NK-92 (cell line): ENCODE data around the gene DUSP2.

Experiments used
- DNase-seq: peaks from one replicate; lab custom pipeline; 2025; ENCODE audit not compliant: unreplicated experiment; lab: John Stamatoyannopoulos, UW

The DUSP2 gene

DNA sequence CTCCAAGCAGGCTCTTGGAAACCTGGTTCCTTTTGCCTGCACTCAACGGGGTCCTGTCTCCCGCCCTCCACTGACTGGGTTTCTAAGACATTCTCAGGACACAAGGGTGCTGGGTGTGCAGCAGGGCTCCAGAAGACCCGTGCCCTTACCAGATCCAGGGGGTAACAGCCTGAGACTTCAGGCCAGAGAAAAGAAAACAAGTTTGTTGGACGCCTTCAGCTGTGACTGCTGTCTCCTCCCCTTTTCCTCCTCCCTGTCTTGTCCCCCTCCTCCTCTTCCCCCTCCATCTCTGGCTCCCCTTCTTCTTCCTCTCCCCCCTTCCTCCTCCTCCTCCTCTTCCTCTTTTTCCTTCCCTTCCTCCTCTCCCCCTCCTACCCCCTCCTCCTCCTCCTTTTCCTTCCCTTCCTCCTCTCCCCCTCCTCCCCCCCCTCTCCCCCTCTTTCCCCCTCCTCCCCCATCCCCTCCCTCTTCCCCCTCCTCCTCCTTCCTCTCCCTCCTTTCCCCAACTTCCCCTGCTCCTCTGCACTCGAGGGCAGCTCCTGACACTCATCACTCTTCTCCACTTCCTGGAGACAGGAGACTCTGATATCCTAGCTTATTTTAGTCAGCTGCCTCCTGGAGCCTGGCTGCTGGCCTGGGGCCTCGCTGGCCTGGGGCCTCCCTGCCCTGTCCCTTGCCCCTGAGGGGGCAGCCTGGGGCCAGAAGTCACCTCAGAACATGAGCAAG, 41.3 kb downstream of the DUSP2 start:
- DNase-seq: no peak

DNA sequence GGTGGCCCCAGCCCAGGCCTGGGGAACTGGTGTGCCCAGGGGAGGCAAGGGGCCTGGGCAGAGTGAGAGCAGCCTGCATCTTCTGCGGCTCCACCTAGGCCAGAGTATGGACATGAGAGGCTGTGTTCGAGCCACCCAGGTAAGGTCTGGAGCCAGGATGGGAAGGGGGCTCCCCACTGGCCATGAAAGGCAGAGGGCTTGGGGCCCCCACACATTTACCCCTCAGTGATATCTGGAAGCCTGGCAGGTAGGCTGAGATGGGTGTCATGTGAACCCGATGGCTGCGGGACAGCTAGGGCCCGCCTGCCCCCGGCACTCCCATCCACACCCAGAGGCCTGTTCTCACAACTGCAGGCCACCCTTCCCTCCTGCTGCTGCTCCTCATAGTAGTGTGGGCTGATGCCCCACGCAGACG, 42.0 kb downstream of the DUSP2 start:
- no peak for DNase-seq

DNA sequence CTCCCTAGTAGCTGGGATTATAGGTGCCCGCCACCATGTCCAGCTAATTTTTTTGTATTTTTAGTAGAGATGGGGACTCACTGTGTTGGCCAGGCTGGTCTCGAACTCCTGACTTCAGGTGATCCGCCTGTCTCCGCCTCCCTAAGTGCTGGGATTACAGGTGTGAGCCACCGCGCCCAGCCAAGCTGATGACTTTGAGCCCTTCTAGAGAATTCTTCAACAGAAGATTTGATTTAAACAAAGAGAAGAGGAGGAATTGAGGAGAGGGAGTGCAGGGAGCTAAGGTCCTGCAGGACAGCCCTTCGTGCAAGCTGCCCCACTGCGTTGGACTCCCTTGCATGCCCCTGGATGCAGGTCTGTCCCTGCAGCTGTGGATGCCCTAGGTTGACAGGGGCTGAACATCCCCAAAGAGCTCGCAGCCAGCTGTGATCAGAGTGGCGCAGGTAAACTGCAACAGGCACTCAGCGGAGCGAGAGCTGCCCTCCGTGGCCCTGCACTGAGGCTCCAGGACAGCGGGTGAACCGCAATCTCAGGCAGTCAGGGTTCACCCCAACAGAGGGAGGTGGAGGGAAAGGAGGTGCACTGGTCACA, 42.5 kb downstream of the DUSP2 start:
- DNase-seq: no peak

DNA sequence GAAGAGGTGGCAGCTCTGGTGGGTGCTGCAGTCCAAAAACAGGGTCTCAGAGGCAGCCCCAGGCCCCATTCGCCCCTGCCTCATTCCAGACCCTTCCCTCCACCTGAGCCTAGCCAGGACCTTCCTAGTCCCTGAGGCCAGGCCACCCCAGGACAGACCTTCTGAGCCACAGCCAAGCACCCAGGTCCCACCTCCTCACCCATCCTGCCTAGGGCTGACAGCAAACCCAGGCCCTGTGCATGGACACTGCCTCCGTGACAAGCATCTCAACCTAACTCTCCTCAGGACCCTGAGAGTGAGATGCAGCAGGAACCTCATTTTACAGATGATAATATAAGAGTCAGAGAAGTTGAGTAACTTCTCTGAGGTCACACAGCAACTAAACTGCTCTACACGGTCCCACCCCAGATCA, 44.3 kb downstream of the DUSP2 start:
- DNase-seq: no peak

DNA sequence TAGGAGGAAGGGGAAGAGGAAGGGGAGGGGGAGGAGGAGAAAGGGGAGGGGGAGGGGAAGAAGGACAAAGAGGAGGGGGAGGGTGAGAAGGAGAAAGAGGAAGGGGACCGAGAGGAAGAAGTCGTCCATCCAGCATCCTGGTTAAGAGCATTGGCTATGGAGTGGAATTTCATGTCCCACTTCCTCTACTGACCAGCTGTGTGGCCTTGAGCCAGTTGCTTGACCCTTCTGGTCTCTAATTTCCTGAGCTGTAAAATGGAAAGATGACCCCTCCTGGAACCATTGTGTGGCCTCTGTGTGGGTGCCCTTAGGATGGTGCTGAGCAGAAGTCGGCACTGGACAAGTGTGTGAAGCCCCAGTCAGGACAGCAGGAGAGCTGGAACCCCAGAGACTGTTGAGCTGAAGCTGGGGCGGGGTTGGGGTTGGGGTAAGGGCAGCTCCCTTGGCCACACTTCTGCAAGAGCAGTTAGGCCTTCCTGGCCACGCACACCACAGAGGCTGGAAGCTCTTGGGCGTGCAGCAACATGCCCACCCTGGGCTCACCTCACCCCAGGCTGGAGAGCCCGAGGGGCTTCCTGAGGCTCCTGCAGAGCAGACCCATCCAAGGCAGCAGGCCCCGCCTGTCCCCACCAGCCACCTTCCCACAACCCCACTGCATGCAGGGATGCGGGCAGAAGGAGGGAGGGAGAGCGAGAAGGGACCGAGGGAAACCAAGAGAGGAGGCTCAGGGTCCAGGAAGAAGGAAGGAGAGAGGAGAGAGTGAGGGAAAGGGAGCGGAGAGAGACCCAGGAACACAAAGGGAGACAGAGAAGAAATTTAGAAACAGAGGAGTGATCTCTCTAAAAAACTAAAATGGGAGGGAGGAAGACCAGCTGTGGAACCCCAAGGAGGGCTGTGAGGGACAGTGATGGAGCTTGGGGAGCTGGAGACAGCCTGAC, 45.1 kb downstream of the DUSP2 start:
- no peak for DNase-seq

DNA sequence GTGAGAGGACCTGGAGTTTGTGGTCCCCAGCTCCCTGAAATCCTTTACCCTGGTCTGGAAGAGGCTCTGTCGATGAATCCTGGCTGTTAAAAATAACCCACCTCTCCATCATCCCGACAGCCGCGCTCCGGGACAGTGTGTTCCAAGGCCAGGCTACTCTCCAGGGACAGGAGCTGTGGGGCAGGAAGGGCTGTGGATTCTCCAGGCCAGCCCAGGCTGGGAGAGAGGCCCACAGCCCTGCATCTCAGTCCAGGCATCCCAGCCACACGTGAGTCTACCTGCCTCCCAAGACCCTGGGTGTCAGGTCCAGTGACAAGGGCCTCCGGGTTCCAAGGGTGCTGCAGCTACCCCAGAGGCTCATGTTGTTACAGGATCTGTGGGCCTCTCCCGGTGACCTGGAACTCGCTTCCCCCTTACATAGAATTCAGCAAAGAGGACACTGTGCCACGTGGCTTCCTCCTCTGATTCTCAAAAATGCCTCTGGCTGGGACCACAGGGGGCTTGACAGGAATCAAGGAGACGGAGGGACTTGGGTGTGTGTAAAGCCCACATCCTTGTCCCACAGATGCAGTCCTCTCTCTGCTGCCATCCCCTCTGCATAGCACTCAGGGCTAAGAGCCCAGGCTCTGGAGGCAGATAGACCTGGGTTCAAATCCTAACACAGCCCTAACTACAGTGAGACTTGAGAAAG, 46.2 kb downstream of the DUSP2 start:
- no peak for DNase-seq

DNA sequence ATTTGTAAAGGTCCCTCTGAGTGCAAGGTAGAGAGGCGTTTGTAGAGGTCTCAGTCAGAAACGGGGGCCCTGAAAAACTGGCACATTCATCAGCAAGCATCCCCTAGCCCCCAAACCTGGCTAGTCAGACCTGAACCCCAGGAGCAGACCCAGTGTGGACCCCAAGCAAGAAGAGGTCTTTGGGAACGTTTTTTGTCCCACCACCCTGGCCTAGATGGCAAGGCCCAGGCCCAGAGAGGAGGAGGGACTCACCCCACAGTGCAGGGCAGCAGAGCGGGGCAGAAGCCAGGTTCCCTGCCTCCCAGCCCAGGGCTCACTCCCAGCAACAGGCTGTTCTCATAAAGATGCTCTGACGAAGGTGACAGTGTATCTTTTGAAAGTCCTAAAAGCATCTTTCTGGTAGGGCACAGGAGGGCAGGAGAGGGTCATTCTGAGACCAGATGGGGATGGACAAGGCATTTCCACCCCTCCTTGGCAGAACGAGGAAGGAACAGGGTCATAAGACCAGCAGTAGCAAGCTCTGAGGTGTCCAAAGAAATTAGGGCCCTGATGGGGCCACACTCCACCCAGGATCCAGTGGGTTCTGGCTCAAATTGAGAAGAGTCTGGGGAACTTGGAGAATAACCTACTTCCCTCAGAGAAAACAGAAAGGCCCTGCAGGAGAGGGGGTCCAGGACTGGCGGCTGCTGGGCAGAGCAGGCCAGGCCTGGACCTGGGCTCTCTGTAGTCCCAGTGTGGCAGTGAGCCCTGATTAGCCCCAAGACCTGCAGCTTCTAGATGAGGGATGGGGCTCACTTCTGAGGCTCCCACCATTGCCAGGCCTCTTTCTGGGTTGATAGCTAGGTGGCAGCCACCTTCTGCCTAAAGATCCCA, 47.1 kb downstream of the DUSP2 start:
- DNase-seq: no peak

DNA sequence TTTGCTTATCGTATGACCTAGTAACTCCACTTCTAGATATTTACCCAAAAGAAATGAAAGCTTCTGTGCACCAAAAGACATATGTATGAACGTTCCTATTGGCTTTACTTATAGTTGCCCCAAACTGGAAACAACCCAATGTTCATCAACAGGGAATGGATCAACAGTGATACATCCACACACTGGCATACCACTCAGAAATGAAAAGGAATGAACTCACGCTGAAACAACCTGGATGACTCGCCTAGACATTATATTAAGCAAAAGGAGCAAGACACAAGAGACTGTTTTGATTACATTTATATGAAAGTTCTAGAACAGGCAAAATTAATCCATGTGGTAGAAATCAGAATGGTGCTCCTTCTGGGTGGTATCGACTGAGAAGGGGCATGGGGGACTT, 47.8 kb downstream of the DUSP2 start:
- DNase-seq: no peak

DNA sequence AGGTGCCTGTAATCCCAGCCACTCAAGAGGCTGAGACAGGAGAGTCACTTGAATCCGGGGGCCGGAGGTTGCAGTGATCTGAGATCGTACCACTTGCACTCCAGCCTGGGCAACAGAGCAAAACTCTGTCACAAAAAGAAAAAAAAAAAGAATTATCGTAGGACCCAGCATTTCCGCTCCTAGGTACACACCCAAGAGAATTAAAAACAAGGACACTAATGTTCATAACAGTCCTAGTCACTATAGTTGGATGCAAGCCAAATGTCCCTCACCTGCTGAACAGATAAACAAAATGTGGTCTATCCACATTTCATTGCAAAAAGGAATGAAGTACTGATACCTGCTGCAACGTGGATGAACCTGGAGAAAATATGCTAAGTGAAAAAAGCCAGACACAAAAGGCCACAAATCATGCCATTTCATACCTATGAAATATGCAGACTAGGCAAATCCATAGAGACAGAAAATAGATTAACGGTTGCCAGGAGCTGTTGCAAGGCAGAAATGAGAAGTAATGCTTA, 50.1 kb downstream of the DUSP2 start:
- no peak for DNase-seq

DNA sequence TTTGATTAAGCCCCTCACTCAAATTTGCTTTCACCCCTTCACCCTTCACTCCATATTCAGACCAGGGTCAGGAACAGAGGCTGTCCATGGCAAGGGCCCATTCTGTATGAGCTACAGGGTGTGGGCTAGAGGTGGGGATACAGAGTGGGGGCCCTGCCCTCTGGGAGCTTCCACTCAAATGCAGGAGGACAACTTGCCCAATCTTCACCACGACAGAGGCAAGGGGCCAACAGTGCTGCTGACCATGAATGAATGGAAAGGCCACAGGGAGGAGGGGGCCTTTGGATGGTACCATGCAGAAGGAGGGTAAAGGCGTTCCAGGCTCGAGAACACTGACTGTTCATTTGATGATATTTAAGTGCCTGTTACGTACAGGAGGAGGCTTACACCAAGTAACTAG, 51.7 kb downstream of the DUSP2 start:
- no peak for DNase-seq
